Sigmoid colon (tissue), 4 donors: ENCODE data around the gene MINK1.

Experiments used
- EP300 ChIP-seq, 4 donors: sonication (generic); formaldehyde crosslinking; IDR thresholded peaks; one replicate each; pipeline ENCODE4 v1.6.1; 2017; ENCODE audit warnings: antibody characterized with exemption in 4 of 4
- POLR2A ChIP-seq, 2 donors: fragments of 450-650 bp; IDR thresholded peaks; one replicate each; pipeline ENCODE4 v1.6.1; 2016; ENCODE audit warnings: antibody characterized with exemption in 2 of 2, mild to moderate bottlenecking in 2 of 2, moderate library complexity in 2 of 2
- POLR2AphosphoS5 ChIP-seq, 4 donors: sonication (generic); formaldehyde crosslinking; IDR thresholded peaks; one replicate each; pipeline ENCODE4 v1.6.1; 2017; ENCODE audit warnings: antibody characterized with exemption in 4 of 4
- TF ChIP-seq, protein P1 (sequence below), 4 experiments: fragments of 450-650 bp in 3 of 4; fragments of 200-600 bp in 1 of 4; IDR thresholded peaks; one replicate each; pipeline ENCODE4 v1.5.1; 2016 to 2019; ENCODE audit warnings: antibody characterized with exemption in 4 of 4, mild to moderate bottlenecking in 3 of 4, moderate library complexity in 2 of 4

DNA sequence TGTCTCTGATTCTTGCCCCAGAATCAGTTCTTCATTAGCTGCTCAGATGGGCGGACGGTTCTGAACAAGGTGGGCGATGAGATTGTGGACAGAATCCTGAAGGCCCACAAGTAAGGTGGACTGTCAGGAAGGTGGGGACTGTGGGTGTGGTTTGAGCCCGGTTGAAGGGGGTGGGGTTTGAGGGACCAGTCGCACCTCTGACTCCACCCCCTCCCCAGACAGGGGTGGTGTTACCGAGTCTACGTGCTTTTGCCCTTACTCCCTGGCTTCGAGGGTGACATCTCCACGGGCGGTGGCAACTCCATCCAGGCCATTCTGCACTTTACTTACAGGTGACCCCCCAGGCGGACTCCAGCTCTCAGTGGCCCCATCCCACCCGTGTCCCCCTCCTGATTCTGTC, 14.9 kb upstream of the MINK1 start:
- TF ChIP-seq, protein P1, sequence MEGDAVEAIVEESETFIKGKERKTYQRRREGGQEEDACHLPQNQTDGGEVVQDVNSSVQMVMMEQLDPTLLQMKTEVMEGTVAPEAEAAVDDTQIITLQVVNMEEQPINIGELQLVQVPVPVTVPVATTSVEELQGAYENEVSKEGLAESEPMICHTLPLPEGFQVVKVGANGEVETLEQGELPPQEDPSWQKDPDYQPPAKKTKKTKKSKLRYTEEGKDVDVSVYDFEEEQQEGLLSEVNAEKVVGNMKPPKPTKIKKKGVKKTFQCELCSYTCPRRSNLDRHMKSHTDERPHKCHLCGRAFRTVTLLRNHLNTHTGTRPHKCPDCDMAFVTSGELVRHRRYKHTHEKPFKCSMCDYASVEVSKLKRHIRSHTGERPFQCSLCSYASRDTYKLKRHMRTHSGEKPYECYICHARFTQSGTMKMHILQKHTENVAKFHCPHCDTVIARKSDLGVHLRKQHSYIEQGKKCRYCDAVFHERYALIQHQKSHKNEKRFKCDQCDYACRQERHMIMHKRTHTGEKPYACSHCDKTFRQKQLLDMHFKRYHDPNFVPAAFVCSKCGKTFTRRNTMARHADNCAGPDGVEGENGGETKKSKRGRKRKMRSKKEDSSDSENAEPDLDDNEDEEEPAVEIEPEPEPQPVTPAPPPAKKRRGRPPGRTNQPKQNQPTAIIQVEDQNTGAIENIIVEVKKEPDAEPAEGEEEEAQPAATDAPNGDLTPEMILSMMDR (IDR thresholded peaks at IDR 0.05), result no peak
- no peak for TF ChIP-seq POLR2AphosphoS5 (IDR thresholded peaks at IDR 0.05)
- no peak for TF ChIP-seq EP300 (IDR thresholded peaks at IDR 0.05)
- TF ChIP-seq POLR2A (IDR thresholded peaks at IDR 0.05), result no peak
